HG03571 (cell line): ENCODE measurements around the gene HMGXB3.
A peak's percentile ranks its signal among the peaks of the same experiment; 100 is the strongest.
"Not testable (repeated sequence)": the region's sequence is repeated elsewhere in the genome, so short reads cannot be mapped to it uniquely, and the experiment has no call there.

Experiments used
- ATAC-seq: cut with Tn5 transposase; IDR thresholded peaks from one replicate; pipeline ENCODE4 v1.9.1; 2021; ENCODE audit not compliant: unreplicated experiment

Gene HMGXB3

DNA sequence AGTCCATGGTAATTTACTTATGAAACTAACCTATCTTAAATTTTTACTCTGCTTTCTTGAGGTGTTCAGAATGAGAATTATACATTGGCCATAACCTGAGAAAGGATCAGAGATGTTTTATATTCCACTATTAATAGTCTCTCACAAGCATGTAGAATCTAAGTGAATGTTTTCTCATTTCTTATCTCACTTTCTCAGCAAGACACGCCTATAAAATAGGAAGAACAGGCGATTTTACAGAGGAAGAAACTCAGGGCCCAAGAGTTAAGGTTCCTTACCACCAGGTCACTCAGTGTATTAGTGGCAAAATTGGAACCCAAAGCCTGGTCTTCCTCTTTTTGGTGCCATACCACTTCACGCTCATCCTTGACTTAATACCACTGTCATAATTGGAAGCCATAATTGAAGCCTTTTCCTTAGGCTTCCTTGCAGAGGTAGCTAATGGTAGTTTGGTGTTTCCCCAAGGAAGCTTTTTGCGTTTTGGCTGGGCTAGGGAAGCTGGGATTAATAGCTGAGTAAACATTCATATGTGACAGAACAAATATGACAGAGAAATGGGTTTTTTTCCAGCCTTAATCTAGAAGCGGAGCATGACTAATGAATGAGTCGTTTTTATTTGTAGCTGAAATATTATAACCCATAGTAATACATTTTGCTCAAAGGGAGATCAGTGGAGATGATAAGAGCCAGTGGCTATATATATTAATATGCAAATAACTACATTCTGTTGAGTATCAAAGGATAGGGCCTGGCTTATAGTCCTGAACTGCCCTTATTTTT, 16.9 kb downstream of the HMGXB3 start:
- no peak for ATAC-seq

DNA sequence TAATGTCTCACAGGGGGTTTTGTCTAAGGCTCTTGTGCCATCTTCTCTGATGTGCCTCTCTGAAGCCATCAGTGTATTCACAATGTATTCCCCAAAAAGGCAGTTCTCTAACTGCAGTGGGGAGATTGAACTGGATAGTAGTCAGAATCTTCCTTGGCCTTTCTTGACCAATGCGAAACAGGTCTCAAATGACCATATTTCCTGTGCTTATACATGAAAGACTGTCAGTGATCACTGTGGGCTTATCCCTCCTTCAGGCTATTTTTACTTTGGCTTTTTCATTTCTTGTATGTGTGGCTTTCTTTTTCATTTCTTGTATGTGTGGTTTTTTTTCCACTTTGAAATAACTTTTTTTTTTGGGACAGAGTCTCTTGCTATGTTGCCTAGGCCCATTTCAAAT, 19.7 kb downstream of the HMGXB3 start:
- no peak for ATAC-seq

DNA sequence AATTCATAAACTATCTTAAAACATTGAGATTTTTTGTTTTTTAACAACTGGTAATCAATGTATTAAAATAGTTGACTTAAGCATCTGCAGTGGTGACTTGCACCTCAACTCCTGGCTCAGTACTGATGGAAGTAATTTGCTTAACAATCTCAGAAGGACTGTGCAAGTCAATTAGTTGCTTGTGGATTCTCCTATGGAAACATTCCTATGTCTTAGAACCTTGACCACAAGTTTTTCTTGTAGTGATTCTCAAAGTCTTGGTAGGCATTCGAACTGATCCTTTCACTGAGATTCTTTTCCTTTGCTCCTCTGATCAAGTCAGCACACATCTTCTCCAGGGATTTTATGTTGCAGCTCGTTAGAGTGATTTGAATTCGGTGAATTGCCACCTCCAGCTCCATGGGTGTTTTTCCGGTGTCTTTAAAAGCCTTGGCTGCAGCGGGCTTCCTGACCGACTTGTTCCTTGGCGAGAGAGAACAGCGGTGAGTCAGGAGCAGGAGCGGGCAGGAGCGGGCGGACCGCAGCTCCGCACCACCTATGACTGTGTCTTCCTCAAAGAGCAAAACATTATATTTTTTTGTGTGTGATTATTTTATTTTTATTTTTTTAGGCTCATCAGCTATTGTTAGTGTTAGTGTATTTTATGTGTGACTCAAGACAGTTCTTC, 21.1 kb downstream of the HMGXB3 start:
- ATAC-seq = no peak

DNA sequence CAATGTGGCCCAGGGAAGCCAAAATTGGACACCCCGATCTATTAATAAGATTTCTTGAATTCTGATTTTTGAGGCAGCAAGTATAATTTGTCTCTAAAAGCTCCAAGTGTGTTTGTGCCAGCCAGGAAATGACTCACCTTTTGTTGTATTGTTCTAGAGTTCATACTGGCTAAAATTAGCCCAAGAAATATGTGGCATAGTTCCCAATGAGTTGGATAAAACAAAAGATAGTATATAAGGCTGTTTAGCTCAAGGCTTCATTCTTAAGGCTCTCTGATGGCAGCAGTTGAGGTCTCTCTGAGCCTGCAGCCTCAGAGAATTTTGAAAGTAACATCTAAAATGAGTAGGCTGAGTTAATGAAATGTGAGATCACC, 21.6 kb downstream of the HMGXB3 start:
- no peak for ATAC-seq

DNA sequence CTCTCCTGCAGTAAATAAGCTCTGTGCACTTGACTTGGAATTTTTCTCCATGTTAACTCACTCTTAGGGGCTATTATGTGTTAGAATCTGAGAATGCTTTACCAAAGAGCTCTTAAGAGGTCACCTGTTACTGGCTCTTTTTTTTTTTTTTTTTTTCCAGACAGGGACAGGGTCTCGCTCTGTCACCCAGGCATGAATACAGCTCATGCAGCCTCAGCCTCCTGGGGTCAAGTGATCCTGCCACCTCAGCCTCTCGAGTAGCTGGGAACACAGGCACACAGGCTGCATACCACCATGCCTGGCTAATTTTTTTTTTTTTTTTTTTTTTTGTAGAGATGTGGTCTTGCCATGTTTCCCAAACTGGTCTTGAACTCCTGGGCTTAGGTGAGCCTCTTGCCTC, 22.1 kb downstream of the HMGXB3 start:
- ATAC-seq = no peak

DNA sequence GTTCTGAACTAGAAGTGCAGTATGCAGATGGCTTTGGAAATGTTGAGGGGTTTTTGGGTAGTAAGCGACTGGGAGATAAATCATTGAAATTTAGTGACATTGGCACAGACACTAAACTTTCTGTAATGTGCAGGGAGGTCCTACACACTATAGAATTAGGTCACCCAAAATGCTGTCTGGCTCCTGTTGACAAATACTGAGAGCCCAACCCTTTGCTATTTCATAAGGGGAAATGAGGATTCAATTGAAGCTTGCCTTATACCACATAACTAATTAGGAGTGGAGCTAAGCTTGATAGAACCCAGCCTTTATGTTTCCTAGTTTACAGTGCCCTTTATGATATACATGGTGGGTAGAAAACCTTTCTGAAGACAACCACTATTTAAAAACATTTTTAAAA, 22.6 kb downstream of the HMGXB3 start:
- no peak for ATAC-seq

DNA sequence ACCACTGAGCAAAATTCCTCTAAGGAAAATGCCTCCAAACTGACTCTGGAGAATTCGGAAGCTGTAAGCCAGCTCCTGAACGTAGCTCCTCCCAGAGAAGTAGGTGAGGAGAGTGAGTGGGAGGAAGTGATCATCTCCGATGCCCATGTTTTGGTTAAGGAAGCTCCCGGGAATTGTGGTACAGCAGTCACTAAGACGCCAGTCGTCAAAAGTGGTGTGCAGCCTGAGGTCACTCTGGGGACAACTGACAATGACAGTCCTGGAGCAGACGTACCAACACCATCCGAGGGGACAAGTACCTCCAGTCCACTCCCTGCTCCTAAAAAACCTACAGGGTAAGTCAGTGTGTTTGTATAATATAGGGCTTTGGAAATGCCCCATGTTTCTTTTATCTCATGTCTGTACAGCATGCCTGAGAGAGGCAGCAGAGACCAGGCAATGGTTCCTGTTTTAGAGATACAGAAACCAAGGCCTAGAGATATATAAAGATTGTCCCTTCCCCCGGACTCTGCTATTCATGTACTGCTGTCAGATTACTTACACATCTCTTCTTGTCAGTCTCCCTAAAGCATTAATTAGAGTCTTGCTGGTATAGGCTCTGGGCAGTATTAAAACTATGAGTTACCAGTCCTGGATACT, 23.9 kb downstream of the HMGXB3 start:
- ATAC-seq = no peak

DNA sequence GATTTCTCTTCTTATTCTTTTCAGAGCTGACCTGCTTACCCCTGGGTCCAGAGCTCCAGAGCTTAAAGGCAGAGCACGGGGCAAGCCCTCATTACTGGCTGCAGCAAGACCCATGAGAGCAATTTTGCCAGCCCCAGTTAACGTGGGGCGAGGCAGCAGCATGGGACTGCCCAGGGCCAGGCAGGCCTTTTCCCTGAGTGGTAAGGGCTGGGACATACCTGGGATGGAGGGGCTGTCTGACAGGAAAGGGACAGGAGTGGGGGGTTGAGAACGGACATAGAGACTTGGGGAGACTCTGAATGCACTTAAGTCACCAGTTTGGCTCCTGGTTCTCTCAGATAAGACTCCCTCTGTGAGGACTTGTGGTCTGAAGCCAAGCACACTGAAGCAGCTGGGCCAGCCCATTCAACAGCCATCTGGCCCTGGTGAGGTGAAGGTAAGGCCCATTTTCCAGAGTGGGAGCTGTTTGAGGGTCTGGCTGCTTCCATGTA, 26.2 kb downstream of the HMGXB3 start:
- no peak for ATAC-seq

DNA sequence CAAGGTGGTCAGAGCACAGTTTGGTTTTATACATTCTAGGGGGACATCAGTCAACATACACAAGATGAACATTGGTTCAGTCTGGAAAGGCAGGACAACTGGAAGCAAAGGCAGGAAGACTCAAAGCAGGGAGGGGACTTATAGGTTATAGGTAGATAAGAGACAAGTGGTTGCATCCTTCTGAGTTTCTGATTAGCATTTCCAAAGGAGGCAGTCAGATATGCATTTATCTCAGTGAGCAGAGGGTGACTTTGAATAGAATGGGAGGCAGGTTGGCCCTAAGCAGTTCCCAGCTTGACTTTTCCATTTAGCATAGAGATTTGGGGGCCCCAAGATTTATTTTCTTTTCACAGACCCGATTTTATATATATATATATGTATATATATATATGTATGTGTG, 27.5 kb downstream of the HMGXB3 start:
- not testable (repeated sequence) for ATAC-seq

DNA sequence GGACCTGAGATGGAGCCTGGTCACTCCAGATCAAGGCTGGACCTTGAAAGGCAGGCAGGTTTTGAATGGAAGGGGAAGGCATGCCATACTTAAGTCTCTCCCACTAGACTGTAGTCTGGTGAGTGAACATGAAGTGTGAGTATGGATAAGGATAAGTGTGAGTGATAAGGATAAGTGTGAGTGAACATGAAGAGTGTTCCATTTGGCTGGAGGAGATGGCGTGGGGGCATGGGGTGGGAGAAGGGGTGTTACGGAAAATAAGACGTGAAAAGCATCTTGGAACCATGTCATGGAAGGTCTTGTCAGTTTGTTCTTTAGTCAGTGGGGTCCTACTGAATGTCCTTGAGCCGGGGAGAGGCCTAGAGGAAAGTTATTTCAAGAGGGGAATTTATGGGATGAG, 32.8 kb downstream of the HMGXB3 start:
- no peak for ATAC-seq

DNA sequence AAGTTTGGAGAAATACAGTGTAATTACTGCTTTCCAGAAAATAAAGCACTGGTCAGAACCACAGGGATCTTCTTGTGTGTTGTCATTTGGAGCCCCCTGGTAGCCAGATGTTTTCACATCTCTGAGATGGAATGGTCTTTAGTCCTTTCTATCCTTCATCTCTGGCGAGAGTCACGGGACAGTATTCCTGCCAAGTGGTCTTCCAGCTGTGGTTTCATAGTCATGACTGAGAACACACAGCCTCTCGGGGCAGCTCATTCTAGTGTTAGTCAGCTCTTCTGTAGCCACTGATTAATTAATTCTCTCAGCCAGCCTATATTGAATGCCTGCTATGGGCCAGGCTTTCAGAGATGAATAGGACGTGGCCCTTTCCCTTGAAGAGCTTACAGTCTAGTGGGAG, 34.1 kb downstream of the HMGXB3 start:
- no peak for ATAC-seq

DNA sequence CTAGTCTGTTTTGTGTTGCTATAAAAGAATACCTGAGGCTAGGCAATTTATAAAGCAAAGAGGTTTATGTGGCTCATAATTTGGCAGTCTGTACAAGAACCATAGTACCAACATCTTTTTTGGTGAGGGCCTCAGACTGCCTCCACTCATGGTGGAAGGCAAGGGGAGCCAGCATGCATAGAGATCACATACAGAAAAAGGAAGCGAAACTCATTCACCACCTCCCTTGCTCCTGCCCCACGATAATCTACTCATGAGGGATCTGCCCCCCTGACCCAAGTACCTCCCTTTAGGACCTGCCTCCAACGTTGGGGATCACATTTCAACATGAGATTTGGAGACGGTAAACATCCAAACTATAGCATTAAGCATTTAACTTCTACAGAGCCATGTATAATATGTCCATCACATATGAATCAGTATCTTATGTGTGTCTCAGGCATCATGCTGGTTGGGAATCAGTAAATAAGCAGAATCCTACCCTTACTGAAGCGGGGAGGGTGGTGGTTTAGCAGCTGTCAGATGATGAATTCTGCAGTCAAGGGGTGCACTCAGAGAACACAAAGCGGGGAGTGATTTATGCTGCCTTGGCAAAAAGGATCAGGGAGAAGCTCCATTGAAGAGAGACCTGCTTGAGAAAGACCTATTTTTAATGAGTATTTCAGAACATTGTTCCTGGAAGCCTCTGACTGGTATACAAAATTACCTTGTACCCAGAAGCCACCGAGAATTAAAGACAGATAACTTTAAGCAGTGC, 34.8 kb downstream of the HMGXB3 start:
- ATAC-seq = peak; percentile 86

DNA sequence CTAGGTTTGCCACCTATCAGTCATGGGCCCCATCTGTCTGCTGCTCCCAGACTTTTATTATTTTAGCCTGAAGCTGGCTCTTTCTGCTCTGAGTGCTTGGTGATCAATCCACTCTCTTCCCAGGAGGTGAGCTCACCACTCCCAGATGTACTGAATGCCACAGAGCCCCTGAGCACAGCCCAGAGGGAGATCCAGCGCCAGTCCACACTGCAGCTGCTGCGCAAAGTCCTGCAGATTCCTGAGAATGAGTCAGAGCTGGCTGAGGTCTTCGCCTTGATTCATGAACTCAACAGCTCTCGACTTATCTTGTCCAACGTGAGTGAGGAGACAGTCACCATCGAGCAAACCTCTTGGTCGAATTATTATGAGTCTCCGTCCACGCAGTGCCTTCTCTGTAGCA, 36.0 kb downstream of the HMGXB3 start:
- no peak for ATAC-seq

DNA sequence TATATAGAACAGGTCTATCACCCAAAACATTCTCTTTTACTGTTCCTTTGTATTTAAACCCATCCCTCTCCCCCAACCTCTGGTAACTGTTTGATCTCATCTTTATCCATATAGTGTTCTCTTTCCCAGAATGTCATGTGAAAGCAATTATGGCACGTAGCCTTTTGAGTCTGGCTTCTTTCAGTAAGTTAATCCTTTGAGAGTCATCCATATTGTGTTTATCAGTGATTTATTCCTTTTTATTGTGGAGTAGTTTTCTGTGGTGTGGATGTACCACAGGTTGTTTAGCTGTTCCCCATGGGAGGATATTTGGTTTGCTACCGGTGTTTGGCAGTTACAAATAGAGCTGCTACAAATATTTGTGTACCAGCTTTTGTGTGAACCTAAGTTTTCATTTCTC, 38.0 kb downstream of the HMGXB3 start:
- ATAC-seq = no peak

DNA sequence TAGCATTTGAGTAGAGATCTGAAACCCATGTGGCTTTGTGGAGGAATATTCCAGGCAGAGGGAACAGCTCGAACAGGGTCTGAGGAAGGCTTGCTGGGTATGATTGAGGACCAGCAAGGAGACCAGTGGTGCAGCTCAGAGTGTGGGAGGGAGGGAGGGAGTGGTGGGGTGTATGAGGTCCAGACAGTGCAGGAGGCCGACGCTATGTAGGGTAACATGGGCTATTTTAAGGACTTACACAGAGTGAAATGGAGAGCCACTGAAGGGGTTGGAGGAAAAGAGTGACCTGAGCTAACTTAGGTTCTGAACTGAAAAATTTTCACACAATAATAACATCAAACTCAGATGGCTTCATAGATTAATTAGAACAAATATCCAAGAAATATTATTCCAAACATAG, 41.9 kb downstream of the HMGXB3 start:
- ATAC-seq = no peak

DNA sequence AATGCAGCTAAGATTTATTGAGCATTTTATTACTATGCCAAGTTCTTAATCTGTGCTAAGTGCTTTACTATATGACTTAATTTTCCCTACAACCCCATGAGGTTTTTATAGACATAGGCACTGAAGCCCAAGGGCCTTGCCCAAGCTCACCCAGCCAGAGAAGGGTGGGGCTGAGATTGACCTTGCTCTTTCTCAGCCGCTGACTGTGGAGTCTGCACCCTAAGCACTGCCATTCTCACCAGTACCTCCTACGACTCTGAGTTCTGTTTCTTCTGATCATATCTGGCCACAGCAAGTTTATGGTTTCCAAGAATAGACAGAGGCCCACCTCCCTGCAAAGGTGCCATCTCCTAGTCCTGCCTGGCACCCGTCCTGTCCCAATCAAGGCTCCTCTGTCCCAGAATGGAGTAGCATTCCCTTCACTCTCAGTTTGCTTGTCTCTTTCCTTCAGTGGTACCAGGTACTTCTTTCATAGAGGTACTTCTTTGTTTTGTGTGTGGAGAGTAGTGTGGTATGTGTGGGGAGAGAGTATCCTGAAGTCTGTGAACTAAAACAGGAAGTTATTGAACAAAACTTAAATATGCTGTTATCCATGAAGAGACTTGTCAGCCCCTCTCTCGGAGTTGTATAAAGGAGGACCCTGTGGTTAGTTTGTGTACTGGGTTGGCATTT, 43.3 kb downstream of the HMGXB3 start:
- ATAC-seq = no peak

DNA sequence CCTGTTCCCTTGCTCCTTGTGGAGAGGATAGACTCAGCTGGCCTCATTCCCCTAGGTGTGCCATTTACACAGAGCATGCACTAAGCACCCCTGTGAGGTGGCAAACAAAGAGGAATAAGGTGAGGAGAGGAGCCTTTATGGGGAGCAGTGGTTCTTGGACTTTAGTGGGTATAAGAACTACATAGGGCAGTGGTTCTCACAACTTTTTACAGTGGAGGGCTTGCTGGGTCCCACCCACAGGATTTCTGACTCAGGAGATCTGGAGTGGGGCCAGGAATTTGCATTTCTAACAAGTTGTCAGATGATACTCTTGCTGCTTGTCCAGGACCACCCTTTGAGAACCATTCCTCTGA, 43.8 kb downstream of the HMGXB3 start:
- ATAC-seq = no peak

DNA sequence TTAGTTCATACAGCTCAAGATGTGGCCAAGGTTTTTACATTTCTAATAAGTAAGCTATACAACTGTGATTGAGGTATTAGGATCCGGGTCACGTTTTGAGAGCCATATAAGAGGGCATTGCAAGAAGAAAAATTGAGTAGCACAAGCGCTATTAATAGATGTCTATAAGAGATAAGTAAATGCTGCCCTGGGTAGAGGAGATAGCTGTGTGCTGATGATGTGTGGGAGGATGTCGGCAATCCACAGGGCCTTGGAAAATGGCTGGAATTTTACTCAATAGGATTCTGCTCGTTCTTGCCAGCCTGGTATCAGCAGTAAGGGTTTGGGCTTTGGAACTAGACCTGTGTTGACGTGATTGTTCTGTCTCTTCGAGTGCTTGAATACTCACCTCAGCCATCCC, 44.2 kb downstream of the HMGXB3 start:
- no peak for ATAC-seq

DNA sequence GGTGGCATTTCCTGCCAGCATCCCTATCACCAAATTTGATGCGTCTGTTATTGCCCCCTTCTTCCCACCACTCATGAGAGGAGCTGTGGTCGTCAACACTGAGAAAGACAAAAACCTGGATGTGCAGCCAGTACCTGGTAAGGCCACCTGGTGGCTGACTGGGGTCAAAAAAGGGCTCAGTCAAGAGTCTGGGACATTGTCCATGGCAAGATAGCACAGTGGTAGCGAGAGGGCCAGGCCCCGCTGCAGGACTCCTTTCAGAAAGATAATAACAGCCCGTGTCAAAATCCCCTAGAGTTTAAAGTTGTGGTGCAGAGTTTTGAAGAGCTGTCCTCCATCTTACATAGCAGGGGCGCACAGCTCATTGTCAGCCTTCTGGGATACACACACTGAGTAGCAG, 45.0 kb downstream of the HMGXB3 start:
- no peak for ATAC-seq

DNA sequence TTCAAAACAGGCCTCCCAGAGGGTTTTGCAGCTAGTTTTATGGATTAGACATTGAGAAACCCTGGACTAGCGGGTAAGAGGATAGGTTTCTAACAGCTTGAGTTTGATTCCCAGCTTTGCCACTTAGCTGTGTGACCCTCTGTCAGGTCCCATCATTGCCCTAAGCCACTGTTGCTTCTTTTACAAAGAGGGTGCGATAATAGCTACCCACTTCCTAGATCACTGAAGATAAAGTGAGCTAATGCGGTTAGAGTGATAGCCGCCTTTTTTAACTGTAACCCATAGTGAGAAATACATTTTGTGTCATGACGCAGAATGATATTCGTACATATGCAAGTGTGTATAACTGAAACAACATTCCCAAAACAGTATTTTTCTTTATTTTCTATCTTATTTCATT, 45.5 kb downstream of the HMGXB3 start:
- no peak for ATAC-seq

DNA sequence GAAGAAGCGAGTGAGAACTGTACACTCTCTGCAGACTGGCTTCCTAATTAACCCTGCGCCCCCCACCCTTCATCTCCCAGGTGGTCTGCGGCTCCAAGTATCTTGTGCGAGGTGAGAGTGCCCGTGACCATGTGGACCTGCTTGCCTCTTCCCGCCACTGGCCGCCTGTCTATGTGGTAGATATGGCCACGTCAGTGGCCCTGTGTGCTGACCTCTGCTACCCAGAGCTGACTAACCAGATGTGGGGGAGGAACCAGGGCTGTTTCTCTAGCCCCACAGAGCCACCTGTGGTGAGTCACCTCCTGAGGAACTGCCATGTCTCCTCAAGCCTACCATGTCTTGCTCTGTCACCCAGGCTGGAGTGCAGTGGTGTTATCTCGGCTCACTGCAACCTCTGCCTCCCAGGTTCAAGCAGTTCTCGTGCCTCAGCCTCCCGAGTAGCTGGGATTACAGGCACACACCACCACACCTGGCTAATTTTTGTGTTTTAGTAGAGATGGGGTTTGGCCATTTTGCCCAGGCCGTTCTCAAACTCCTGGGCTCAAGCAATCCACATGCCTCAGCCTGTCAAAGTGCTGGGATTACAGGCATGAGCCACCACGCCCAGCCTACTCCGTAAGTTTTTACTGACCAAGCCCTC, 49.8 kb downstream of the HMGXB3 start:
- ATAC-seq = not testable (repeated sequence)
